Epithelial cell of proximal tubule (primary cell): ENCODE data around the gene CBLC. TPM values are rescaled to one million over a fixed set of nuclear protein-coding genes. Genes with fewer than 3 reads are reported as not detected.
A peak's percentile ranks its signal among the peaks of the same experiment; 100 is the strongest.

Experiments used
- DNase-seq: peaks from one replicate; pipeline ENCODE4 v3.0.0-alpha.2; 2011; ENCODE audit warnings: low read depth
- H3K4me3 ChIP-seq: 2 replicates; pipeline ENCODE4 v1.5.1; 2011; ENCODE audit warnings: low read depth, mild to moderate bottlenecking, low read length
- total RNA-seq: library from RNA; depleted of rRNA; stranded (reverse); fragments of >200 nt; gene quantifications from 2 replicates; pipeline ENCODE4 v1.2.3, GENCODE V29; 2015
- TF ChIP-seq, protein P1 (sequence below): conservative IDR thresholded peaks from 2 replicates; pipeline ENCODE4 v1.5.1; 2012; ENCODE audit warnings: low read depth, mild to moderate bottlenecking, low read length

Gene CBLC
- total RNA-seq, 1 donor from 2014 or later = 27.2 TPM

- TF ChIP-seq, protein P1, sequence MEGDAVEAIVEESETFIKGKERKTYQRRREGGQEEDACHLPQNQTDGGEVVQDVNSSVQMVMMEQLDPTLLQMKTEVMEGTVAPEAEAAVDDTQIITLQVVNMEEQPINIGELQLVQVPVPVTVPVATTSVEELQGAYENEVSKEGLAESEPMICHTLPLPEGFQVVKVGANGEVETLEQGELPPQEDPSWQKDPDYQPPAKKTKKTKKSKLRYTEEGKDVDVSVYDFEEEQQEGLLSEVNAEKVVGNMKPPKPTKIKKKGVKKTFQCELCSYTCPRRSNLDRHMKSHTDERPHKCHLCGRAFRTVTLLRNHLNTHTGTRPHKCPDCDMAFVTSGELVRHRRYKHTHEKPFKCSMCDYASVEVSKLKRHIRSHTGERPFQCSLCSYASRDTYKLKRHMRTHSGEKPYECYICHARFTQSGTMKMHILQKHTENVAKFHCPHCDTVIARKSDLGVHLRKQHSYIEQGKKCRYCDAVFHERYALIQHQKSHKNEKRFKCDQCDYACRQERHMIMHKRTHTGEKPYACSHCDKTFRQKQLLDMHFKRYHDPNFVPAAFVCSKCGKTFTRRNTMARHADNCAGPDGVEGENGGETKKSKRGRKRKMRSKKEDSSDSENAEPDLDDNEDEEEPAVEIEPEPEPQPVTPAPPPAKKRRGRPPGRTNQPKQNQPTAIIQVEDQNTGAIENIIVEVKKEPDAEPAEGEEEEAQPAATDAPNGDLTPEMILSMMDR = no peak
- no peak for DNase-seq
- no peak overlapping the region for H3K4me3 ChIP-seq
Observed at GRCh38 chr19:44734357-44734756, 43.3 kb upstream of the CBLC start.

GRCh38 chr19:44735011-44735410, 42.7 kb upstream of the CBLC start:
- DNase-seq = no peak
- TF ChIP-seq, protein P1 = no peak
- no peak overlapping the region for H3K4me3 ChIP-seq

DNA sequence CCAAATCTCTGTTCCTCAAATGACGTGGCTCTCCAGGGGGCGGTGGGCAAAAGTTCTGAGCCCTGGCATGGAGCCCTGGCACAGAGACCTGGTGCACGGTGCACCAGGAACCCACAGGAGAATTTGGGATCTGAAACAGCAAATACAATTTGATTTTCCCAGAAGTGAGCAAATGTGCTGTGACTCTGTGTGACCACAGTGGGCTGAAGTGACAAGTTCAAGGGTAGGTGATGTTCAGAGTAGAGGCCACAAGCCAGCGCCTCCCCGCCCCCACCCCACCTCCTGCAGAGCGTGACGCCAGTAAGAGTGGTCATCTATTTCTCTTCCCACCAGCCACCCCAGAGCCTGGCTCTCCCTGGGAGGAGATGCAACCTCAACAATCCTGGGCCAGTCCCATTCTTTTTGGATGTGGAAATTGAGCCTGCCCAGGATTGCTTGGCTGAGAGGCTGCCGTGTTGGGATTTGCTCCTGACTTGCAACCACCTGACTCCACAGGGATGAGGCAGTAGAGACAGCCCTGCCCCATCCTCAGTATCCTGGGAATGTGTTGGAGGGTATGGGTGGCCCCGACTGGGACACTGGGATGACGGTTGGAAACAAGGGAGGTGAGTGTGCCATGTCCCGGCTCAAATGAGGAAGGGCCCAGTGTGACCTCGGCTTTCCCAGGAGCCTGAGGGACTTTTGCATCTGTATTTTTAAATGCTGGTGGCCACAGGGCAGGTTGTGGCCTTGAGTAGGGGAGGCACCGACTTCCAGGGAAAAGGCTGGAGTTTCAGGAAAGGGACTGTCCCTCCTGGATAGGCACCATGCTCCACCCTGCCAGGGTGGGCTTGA, 40.2 kb upstream of the CBLC start:
- TF ChIP-seq, protein P1 = no peak
- DNase-seq = no peak
- H3K4me3 ChIP-seq = no peak overlapping the region

DNA sequence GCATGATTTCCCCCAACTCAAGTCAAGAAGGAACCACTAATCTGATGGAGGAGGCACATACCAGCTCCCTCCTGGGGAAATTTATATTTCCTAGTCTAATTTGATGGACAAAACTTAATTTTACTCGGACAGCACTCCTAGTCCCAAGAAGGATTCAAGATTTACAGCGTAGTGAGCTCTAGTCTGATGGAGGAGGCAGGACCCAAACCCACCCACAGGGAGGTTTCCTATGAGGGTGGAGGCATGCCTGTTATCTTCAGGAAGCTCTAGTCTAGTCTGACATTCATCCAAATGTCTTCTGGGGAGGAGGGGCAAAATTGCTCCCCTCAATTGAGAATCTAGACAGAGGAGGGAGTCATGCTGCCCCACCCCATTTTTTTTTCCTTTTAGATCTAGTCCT, 39.6 kb upstream of the CBLC start:
- no peak overlapping the region for H3K4me3 ChIP-seq
- TF ChIP-seq, protein P1 = no peak
- no peak for DNase-seq

GRCh38 chr19:44738603-44739558, 38.8 kb upstream of the CBLC start:
- DNase-seq = no peak
- H3K4me3 ChIP-seq = no peak overlapping the region
- TF ChIP-seq, protein P1 = no peak

GRCh38 chr19:44740351-44740824, 37.3 kb upstream of the CBLC start:
- no peak for DNase-seq
- H3K4me3 ChIP-seq = no peak overlapping the region
- TF ChIP-seq, protein P1 = peak; percentile 21
